Right cardiac atrium (tissue), 5 donors: ENCODE data around the gene DRAXIN. TPM values are rescaled to one million over a fixed set of nuclear protein-coding genes. Genes with fewer than 3 reads are reported as not detected.

Experiments
- ATAC-seq, 2 donors: fragments of 200-7000 bp; cut with Tn5 transposase; one replicate each; pipeline versions ENCODE4 v1.8.0 to v1.9.1; 2020; ENCODE audit warnings: moderate library complexity in 2 of 2, mild to moderate bottlenecking in 1 of 2
- DNase-seq, 3 donors: peaks; one replicate each; pipeline ENCODE4 v3.0.0-alpha.2; 2020
- H3K27ac ChIP-seq: one replicate; pipeline ENCODE4 v1.5.1; 2013; ENCODE audit warnings: mild to moderate bottlenecking, low read length, control low read depth, moderate library complexity
- H3K27me3 ChIP-seq: one replicate; pipeline ENCODE4 v1.6.1; 2013; ENCODE audit not compliant: control insufficient read depth, insufficient read depth
- H3K4me1 ChIP-seq: one replicate; pipeline ENCODE4 v1.6.1; 2013; ENCODE audit warnings: low read length; ENCODE audit not compliant: control insufficient read depth, insufficient read depth
- H3K4me3 ChIP-seq: one replicate; pipeline ENCODE4 v1.5.1; 2013; ENCODE audit warnings: low read length, control low read depth
- H3K9me3 ChIP-seq: one replicate; pipeline ENCODE4 v1.6.1; 2013; ENCODE audit warnings: low read length; ENCODE audit not compliant: control insufficient read depth
- WGBS: extraction: QIAGEN DNeasy Blood & Tissue Kit; methylation state at CpG from one replicate; pipeline ENCODE4 v1.1.7; 2013; 5-methylcytosine and 5-hydroxymethylcytosine counted together
- intact Hi-C, 4 donors: fragments of 100-400 bp; cut with DNase I; formaldehyde crosslinking; loops; one replicate each; pipeline versions ENCODE4 v1.11.0 to v1.14.0; 2022 to 2023
- polyA plus RNA-seq: library from polyadenylated mRNA; stranded (reverse); fragments of 200-250 nt; gene quantifications from one replicate; pipeline ENCODE4 v1.2.3, GENCODE V29; 2013
- total RNA-seq, 4 donors: library from RNA; stranded (reverse); fragmentation: NEBNext Ultra II Directional; extraction: Animal tissue kit (Norgen Biotek cat#: 25700); gene quantifications; one replicate each; pipeline ENCODE4 v1.2.1, GENCODE V29; 2021
- donor health status: healthy with polysubstance abuse.
- donor health status: DM: no; HTN: yes; CAD: no.
- donor health status: DM: no; HTN: no; CAD: no.
- donor health status: DM: no; HTN: yes; CAD: no; lungs with severe emphysema.
- donor health status: DM: yes; HTN: yes; CAD: no.

Gene DRAXIN
- total and polyA plus RNA-seq, 5 donors, result 0.02 to 0.08 (median 0.03) TPM; not detected in 1

DNA sequence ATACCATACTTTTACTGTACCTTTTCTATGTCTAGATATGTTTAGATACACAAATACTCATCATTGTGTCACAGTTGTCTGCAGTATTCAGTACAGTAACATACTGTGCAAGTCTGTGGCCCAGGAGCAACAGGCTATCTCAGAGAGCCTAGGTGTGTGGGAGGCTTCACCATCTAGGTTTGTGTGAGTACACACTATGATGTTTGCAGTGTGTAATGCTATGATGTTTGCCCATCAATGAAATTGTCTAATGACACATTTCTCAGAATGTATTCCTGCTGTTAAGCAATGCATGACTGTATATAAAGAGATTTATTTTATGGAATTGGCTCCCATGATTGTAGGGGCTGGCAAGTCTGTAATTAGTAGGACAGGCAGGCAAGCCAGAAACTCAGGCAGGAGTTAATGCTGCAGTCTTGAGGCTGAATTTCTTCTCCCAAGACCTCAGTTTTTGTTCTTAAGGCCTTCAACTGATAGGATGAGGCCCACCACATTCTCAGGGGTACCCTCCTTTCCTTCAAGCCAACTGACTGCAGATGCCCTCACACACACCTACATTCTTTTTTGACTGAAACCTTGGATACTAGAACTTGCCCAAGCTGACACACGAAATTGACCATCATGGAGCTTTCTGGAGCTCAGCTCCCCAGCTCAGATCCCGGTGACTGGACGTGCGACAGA is 36.8 kb downstream of the DRAXIN start:
- Histone ChIP-seq H3K4me3 (no peak overlapping the region), H3K27me3 (no peaks in the 10 kb centered on the region), H3K4me1 (no peaks in the 10 kb centered on the region), H3K27ac (no peak overlapping the region), H3K9me3 (no peaks in the 10 kb centered on the region)
- intact Hi-C loops, result loop anchor here in 1 of 4 donors (10.0 kb wide), 1 partner anchor 63 kb away; the partner anchor contains the start of gene FBXO6
- ATAC-seq, result no peak
- 98% methylated on average over 4 of the region's 4 CpGs for WGBS
- DNase-seq, result no peak

DNA sequence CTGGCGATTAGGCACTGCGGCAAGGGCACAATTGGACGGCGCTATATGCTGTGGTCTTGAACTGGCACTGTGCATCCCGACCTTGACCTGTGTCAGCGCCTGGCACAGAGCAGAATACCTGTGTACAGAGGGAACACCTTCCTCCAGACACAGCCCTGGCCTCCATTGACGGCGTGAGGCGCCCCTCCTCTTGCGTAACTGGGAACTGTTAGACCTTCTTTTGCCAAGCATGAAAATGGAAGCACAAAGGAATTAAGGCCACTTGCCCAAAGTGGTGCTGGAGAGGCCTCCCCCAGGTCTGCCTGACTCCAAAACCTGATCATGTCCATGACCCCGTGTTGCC is 37.6 kb downstream of the DRAXIN start:
- no peak for ATAC-seq
- no peak for DNase-seq
- H3K4me1 ChIP-seq, result no peaks in the 10 kb centered on the region
- no peak overlapping the region for H3K4me3 ChIP-seq
- H3K27me3 ChIP-seq, result no peaks in the 10 kb centered on the region
- no peak overlapping the region for H3K27ac ChIP-seq
- WGBS, result 91% methylated on average over 11 of the region's 11 CpGs
- intact Hi-C loops, result loop anchor here in 1 of 4 donors (10.0 kb wide), 1 partner anchor 64 kb away; the partner anchor contains the start of gene FBXO6
- no peaks in the 10 kb centered on the region for H3K9me3 ChIP-seq

DNA sequence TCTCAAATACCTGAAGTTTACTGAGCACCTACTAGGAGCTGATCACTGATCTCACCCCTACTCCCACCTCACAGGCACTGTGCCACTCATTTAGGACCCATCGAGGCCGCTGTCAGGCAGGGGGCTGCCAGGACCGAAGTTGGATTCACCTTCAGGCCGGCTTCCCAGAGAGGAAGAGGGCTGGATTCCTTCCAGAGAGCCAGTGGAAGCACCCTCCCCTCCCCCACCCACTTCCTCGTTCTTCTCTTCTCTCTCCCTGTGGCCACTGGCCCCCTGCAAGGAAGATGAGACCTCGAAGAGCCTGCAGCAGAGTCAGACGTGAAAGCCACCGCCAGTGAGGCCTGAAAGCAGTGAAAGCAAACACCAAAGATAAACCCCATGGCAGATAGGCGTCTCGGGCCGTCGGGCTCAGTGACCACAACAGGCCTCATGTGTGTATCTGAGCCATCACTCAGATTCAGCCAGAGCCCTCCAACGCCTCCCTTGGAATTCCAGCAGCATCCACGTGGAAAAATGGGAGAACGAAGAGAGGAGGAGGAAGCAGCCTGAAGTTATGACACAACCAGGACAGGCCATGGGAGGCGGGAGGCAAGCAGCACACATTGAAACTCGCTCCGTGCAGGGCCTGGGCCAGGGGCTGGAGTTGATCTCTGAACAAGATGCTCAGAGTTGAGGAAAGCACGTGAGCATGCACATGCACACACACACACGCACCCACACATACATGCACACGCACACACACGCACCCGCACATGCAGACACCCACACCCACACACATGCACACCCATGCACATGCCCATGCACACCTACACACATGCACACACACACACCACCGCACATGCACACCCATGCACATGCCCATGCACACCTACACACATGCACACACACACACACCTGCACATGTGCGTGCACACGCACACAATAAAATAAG is 38.3 kb downstream of the DRAXIN start:
- Histone ChIP-seq H3K27me3 (no peaks in the 10 kb centered on the region), H3K4me3 (no peak overlapping the region), H3K4me1 (no peaks in the 10 kb centered on the region), H3K9me3 (no peaks in the 10 kb centered on the region), H3K27ac (no peak overlapping the region)
- WGBS, result 51% methylated on average over 26 of the region's 26 CpGs
- ATAC-seq (no peak), DNase-seq (peak in 1 of 3 donors; percentile 71)
- intact Hi-C loops, result loop anchor here in 1 of 4 donors (10.0 kb wide), 1 partner anchor 65 kb away; the partner anchor contains the start of gene FBXO6

DNA sequence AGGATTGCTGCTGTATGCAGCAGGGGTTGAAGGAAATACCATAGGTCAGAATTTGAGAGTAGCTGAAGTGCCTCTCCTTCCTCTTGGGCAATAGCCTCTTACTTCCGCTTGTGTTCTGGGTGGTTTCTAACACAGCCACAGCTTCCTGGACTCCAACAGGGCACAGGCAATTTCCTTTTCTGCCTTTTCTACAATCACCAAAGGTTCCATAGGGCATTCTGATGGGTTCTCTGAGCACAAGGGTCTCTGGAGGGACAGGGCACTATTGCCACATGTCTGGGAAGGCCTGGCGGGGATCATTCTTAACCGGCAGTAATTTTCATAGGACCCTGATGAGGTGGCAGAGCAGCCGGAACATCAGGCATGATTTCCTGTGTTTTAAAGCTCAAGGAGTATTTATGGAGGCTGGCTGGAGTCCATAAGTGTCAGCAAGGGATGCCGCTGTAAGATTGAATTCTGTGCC is 39.0 kb downstream of the DRAXIN start:
- Histone ChIP-seq H3K27ac (peak overlapping the region; percentile 45), H3K27me3 (no peaks in the 10 kb centered on the region), H3K4me3 (no peak overlapping the region), H3K9me3 (no peaks in the 10 kb centered on the region), H3K4me1 (no peaks in the 10 kb centered on the region)
- intact Hi-C loops, result no loop called here
- ATAC-seq (peak; percentile 51 to 56), DNase-seq (no peak)
- 47% methylated on average over 5 of the region's 5 CpGs for WGBS

DNA sequence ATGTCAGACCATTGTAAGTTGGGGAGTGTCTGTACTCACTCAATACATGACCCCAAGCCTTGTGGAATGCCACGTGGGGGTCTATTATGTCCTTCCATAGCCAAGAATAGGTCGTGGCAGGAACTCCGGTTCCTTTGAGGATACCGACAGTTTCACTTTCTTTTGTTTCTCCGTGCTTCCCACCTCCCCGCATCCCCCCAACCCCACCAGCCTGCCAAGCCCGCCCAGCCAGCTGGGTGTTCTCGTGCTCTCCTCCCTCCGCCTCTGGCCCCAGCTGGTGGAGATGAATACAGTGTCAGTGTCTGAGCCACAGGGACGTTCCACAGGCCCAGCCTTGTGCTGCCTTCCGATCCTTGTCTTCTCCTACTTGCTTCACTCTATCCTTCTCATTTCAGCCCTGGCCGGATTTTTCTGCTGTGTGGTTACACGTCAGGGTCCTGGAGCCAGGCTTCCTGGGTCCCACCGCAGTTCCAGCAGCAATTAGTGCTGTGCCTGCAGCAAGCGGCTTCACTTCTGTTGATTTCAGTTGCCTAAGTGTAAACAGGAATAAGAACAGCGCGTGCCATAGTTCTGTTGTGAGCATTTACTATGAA is 40.3 kb downstream of the DRAXIN start:
- Histone ChIP-seq H3K9me3 (no peaks in the 10 kb centered on the region), H3K4me3 (no peak overlapping the region), H3K4me1 (no peaks in the 10 kb centered on the region), H3K27me3 (no peaks in the 10 kb centered on the region), H3K27ac (peak overlapping the region; percentile 54)
- ATAC-seq (peak; percentile 59 to 68), DNase-seq (peak; percentile 75 to 90 (median 82))
- 17% methylated on average over 17 of the region's 17 CpGs for WGBS
- intact Hi-C loops, result no loop called here

DNA sequence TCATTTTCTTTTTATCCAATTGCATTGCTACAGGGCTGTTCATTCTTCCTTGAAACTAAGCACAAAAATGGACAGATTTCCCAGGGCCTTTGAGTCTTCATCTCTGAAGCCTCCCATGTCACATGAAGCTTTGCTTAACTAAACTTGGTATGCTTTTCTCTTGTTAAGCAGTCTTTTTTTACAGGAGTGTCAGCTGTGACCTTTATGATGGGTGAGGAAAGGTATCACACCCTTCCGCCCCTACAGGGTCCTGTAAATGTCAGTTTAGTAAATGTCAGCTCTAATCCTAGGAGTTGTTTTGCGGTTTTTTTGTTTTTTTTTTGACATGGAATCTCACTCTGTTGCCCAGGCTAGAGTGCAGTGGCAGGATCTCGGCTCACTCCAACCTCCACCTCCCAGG is 41.8 kb downstream of the DRAXIN start:
- no peak for ATAC-seq
- WGBS, result 93% methylated on average over 3 of the region's 3 CpGs
- peaks cover 4% of the 10 kb centered on the region for H3K4me1 ChIP-seq
- H3K27ac ChIP-seq, result no peak overlapping the region
- peak in 1 of 3 donors; percentile 2 for DNase-seq
- no peaks in the 10 kb centered on the region for H3K27me3 ChIP-seq
- H3K4me3 ChIP-seq, result no peak overlapping the region
- H3K9me3 ChIP-seq, result no peaks in the 10 kb centered on the region
- intact Hi-C loops, result no loop called here

DNA sequence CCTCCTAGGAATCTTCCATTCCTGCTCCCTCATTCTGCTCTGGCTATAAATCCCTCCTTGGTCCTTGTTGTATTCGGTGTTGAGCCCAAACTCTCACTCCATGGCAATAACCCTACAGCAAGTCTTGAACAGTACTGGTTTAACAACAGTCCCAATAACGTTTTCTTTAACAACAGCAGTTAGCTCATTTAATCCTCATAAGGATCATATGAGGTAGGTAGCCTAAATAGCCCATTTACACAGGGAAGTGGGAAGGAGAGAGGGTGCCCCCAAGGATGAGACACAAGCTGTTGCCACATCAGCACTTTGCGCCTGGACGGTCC is 44.0 kb downstream of the DRAXIN start:
- Histone ChIP-seq H3K9me3 (no peaks in the 10 kb centered on the region), H3K4me1 (peaks cover 4% of the 10 kb centered on the region), H3K27ac (peak overlapping the region; percentile 78), H3K4me3 (no peak overlapping the region), H3K27me3 (no peaks in the 10 kb centered on the region)
- intact Hi-C loops, result loop anchor here in 1 of 4 donors (2.0 kb wide), 1 partner anchor 69 kb away; the partner anchor contains the start of gene MTHFR
- ATAC-seq, result no peak
- 22% methylated on average over 4 of the region's 4 CpGs for WGBS
- no peak for DNase-seq

DNA sequence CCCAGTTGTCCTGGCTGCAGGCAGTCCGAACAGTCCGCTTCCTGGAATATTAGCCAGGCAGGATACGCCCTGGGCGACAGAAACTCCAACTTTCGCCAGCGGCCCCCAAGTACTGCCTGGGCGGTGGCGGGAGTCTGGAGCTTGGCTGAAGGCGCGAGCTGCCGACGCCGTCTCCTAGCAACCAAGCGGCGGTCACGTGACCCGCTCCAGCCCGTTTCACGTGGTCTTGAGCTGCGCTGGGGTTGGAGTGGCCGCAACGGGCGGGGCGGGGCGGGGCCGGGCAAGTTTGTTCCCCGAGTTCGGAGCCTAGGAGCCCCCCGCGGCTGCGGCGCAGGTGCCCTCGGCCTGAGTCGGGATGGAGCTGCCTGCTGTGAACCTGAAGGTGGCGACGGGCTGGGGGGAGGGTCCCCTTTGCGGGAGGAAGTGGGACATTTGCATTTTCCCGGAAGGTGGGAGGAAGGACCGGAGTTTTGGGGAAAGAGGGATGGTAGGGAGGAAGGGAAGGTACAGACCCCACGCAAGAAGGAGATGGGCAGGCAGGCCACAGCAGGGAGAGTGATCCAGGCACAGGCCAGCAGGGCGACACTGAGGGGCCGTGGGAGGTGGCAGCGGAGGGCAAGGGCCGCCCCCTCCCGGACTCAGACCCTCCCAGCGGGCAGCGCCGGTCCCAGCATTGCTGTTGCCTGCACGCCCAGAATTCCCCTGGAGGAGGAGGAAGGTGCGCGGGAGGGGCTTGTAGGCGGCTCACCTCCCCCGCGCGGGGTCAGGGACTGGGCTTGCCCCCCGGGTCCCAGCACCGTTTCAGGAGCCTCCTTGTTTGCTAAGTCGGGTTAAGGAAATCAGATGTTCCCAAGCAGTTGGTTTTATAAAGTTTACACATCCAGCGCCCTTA is 44.6 kb downstream of the DRAXIN start, which contains the start of gene AGTRAP:
Gene AGTRAP (plus strand): TSS at position 283 of the 892 bp plus-strand sequence. CDS start 73 bp downstream, at position 356.
- peak within 1 kb of the TSS; percentile 67 for H3K4me3 ChIP-seq
- peak; percentile 92 for ATAC-seq
- H3K27me3 ChIP-seq, result no peaks in the 10 kb centered on the region
- peak; percentile 98 to 100 (median 99) for DNase-seq
- H3K4me1 ChIP-seq, result peaks cover 4% of the 10 kb centered on the region
- intact Hi-C loops, result loop anchor here in 1 of 4 donors (2.0 kb wide), 1 partner anchor 69 kb away; the partner anchor contains the start of gene MTHFR
- no peaks in the 10 kb centered on the region for H3K9me3 ChIP-seq
- H3K27ac ChIP-seq, result peak within 1 kb of the TSS; percentile 78
- WGBS, result under 1% methylated on average over 59 of the region's 59 CpGs

DNA sequence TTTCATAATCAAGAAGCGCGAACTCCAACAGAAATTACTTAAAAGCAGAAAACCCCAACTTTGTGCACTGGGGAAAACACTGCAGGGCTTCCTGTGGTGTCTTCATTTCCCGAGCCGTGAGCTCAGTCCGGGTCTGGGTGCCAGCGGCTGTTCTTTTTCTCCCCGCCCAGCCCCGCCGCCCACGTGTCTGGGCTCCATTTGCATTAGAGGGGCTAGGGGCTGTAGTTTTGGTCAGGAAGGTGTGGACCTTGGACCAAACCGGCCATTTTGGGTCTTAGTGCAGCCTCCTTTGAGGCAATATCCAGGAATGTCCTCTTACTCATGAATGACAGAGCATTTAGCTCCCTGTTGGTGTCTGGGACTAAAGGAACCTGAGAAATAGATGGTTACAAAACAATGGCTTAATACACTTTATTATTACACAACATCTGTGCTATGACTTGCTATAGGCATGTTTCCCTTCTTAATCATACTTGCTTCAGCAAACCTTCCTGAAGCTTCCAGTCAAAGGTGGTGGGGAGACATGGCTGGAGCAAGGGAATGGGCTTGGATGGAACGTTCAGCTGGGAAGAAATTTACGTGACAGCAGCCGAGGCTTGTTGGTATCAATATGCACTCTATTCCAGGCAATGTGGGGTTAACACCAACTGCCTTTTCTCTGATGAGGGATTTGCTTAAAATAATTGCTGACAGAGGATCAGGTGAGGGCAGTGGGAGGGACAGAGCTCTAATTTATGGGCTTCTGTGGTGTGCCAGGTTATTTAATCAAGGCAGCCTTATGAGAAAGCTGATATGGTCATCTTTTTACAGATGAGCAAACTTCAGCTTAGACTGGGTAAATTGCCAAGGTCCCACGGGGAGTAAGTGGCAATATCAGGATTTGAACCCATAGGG is 45.5 kb downstream of the DRAXIN start:
- peak overlapping the region; percentile 25 for H3K27ac ChIP-seq
- 12% methylated on average over 15 of the region's 15 CpGs for WGBS
- intact Hi-C loops, result no loop called here

More for the DNA sequence above, 45.5 kb downstream of the DRAXIN start:
- Histone ChIP-seq H3K4me1 (peaks cover 4% of the 10 kb centered on the region), H3K4me3 (peak overlapping the region; percentile 67), H3K27me3 (no peaks in the 10 kb centered on the region), H3K9me3 (no peaks in the 10 kb centered on the region)
- ATAC-seq, result peak; percentile 40 to 66
- DNase-seq, result peak; percentile 76 to 83 (median 82)
